22Rv1 (cell line): ENCODE data around the gene CUL5.

ENCODE experiments used
- ZFX ChIP-seq: fragments of 450-650 bp; IDR thresholded peaks from 2 replicates; pipeline ENCODE4 v1.6.1; 2017; ENCODE audit warnings: antibody characterized with exemption, borderline replicate concordance
- TF ChIP-seq, protein P1 (sequence below): fragments of 450-650 bp; IDR thresholded peaks from 2 replicates; pipeline ENCODE4 v1.5.1; 2017; ENCODE audit warnings: mild to moderate bottlenecking

DNA sequence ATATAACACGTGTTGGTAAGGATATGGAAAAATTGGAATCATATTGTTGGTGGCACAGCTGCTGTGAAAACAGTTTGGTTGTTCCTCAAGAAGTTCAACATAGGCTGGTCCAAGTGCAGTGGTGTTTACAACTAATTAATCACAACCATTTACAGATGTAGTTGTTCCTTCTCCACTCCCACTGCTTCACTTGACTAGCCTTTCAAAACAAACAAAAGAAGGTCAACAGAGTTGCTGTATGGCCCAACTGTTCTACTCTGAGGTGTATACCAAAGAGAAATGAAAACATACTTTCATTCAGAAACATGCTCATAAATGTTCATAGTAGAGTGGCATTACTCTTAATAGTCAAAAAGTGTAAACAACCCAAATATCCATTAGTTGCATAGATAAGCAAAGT is 76.1 kb downstream of the CUL5 start:
- TF ChIP-seq, protein P1, sequence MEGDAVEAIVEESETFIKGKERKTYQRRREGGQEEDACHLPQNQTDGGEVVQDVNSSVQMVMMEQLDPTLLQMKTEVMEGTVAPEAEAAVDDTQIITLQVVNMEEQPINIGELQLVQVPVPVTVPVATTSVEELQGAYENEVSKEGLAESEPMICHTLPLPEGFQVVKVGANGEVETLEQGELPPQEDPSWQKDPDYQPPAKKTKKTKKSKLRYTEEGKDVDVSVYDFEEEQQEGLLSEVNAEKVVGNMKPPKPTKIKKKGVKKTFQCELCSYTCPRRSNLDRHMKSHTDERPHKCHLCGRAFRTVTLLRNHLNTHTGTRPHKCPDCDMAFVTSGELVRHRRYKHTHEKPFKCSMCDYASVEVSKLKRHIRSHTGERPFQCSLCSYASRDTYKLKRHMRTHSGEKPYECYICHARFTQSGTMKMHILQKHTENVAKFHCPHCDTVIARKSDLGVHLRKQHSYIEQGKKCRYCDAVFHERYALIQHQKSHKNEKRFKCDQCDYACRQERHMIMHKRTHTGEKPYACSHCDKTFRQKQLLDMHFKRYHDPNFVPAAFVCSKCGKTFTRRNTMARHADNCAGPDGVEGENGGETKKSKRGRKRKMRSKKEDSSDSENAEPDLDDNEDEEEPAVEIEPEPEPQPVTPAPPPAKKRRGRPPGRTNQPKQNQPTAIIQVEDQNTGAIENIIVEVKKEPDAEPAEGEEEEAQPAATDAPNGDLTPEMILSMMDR = no peak
- TF ChIP-seq ZFX = no peak
